ENCODE data around the gene ZNF174. TPM values are rescaled to one million over a fixed set of nuclear protein-coding genes. Genes with fewer than 3 reads are reported as not detected.

Gene ZNF174
- 9.6 and 10.7 TPM in 2 replicates for total RNA-seq

DNA sequence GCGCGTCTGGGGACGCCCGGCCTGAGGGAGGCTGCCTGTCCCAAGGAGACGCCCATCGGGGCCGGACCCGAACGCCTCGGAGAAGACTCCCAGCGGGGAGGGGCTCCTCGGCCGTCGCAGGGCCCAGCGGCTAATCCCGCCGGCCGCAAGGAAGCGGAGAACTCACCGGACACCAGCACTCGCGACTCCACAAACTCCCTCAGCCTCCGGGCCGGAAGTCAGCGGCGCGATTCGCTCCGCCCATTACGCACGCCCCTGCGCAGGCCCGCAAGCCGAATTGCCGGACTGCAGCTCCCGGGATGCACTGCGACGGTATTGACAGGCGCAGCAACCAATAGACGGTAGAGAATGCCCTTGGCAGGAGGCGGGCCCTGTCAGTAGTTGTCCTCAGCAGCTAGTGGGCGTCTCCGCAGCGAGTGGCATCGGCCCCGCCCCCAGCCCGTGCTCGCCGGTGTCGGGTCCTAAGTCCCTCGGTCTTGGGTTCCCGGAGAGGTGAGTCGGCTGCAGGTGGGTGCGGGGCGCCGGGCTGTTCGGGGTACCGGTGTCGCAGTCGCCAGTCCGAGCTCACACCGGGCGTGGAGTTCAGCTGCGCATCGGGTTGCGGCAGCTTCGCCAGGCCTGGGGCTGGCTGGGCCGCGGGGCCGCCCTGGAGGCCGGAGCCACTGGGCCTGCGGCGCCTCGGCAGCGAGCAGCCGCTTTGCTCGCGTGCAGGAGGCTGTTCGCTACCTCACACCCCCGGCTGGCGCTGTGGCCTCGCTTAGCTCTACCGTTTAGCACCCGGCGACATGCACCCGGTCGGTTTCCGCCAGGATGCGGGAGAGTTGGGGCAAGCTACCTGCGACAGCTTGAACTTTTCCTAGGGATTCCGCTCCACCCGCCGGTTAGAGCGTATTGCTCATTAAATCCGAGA lies at the start of gene ZNF174, which contains the start of gene ZSCAN32:
TSS of gene ZNF174 (plus strand) at position 437 of the 910 bp plus-strand sequence. CDS start 790 bp downstream, outside the sequence.
TSS of gene ZSCAN32 (minus strand) at position 226 of the 910 bp plus-strand sequence. CDS start 3,447 bp downstream, outside the sequence.

DNA sequence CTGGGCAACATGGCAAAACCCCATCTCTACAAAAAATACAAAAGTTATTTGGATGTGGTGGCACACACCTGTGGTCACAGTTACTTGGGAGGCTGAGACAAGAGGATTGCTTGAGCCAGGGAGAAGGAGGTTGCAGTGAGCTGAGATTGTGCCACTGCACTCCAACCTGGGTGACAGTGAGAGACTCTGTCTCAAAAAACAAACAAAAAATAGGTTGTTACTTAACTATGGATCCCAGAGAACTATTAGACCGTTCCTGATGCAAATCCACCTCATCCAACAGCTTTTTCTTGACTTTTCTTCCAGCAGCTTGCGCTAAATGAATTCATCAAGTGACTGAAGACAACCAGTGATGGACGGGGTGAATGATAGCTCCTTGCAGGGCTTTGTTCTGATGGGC lies 45.4 kb upstream of the ZNF174 start, which contains the start of gene OR2C1:
TSS of gene OR2C1 (plus strand) at position 301 of the 400 bp plus-strand sequence. CDS start at position 353, 52 bp downstream.

DNA sequence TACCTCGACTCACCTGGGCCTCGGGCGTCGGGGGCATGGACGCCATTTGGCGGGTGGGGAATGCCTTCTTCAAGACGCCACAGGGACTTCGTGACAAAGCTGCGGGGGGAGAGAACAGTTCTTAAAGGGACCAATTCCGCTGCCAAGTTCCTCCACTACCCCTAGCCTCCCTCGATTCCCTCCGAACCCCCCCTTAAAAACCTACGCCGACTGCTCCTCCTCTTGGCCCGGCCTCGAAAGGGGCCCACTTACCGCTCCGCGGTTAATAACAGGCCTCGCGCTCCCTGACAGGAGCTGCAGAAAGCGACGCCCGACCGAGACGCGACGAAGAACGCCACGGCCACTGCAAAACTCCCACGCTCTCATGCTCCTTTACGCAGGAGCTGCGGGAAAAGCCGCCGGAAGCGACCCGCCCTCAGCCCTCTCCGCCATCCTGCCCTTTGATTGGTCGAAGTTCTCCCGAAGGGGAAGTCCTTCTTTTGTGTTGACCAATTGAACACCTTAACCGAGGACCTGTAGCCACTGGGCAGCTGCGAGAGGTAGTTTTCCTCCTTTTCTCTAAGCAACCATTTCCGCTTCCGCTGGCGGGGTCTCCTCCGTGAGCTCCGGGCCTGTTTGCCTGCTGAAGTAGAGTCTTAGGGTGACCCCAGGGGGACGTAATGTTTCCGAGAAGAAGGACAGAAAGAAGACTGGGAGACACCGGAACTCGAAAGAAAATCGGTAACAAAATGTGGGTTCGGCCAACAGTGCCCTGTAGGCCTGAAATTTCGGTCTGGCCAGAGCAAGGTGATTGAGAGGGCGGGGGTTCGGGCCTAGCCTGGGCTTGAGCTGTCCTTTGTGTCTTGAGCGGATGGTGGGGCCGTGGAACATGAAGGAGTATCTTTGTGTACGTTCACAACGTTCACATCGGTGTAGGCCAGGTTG lies 42.4 kb downstream of the ZNF174 start, which contains the start of the genes NAA60 and ZNF597:
TSS of gene NAA60 (plus strand) at position 573 of the 924 bp plus-strand sequence. CDS start 32,548 bp downstream, outside the sequence.
TSS of gene ZNF597 (minus strand) at position 397 of the 924 bp plus-strand sequence. CDS start at position 46, 351 bp downstream.

Other genes starting within 250 kb of the ZNF174 start
- gene OR1F1, start 213.0 kb upstream of the ZNF174 start, total RNA-seq = not detected in 2 replicates
- 5.9 and 10.4 TPM in 2 replicates for gene ZNF200, start 166.1 kb upstream of the ZNF174 start, total RNA-seq
- gene MEFV, start 144.6 kb upstream of the ZNF174 start, total RNA-seq = under 0.01 and 0.20 TPM in 2 replicates
- 28.7 and 41.1 TPM in 2 replicates for gene ZNF263, start 117.7 kb upstream of the ZNF174 start, total RNA-seq
- gene TIGD7, start 95.8 kb upstream of the ZNF174 start, total RNA-seq = 4.0 and 4.3 TPM in 2 replicates
- gene ZNF75A, start 95.7 kb upstream of the ZNF174 start, total RNA-seq = 14.0 and 26.2 TPM in 2 replicates
- gene OR2C1, start 45.3 kb upstream of the ZNF174 start, total RNA-seq = 0.20 TPM in 1 of 2 replicates, not detected in the other
- gene ZSCAN32, start 211 bp upstream of the ZNF174 start, total RNA-seq = 10.3 and 10.4 TPM in 2 replicates
- 1.4 and 1.5 TPM in 2 replicates for gene ZNF597, start 42.3 kb downstream of the ZNF174 start, total RNA-seq
- 10.3 and 10.4 TPM in 2 replicates for gene NAA60, start 42.5 kb downstream of the ZNF174 start, total RNA-seq
- gene C16orf90, start 94.3 kb downstream of the ZNF174 start, total RNA-seq = not detected in 2 replicates
- 12.5 and 17.6 TPM in 2 replicates for gene CLUAP1, start 99.8 kb downstream of the ZNF174 start, total RNA-seq
- gene NLRC3, start 176.2 kb downstream of the ZNF174 start, total RNA-seq = not detected in 2 replicates
- 5.5 and 8.0 TPM in 2 replicates for gene SLX4, start 210.4 kb downstream of the ZNF174 start, total RNA-seq

Measured in subcutaneous preadipocyte (primary cell).